CD4-positive, alpha-beta T cell treated with Interleukin-6 at 100 ng/mL for 8 hours (primary cell): ENCODE results near the gene AUTS2.
"Not testable (repeated sequence)": the region's sequence is repeated elsewhere in the genome, so short reads cannot be mapped to it uniquely, and the experiment has no call there.

ENCODE experiments used
- DNase-seq: peaks from one replicate; pipeline ENCODE4 v3.0.0-alpha.2; 2020; ENCODE audit warnings: mixed read lengths, low spot score

AUTS2 gene

GRCh38 chr7:70720191-70720873 lies 1122.1 kb downstream of the AUTS2 start:
- no peak for DNase-seq

GRCh38 chr7:70721500-70721899 lies 1123.2 kb downstream of the AUTS2 start:
- DNase-seq: no peak

DNA sequence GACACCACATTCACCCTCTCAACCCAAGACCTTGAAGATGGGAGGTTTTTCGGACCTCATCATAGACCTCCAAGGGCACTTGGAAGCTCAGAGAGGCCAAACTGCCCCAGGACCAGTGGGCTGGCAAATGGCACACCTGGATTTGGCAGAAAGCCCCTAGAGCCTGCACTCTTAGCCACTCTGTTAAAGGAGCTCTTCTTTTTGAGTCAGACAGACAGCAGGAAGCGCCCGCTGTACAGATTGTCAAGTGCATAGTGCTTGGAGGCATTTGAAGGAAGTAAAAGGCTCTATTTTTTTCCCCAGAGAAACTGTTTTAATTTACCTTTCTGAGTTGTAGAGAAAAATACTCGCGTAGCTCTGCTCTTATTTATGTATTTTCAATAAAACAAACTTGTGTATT lies 1125.1 kb downstream of the AUTS2 start:
- no peak for DNase-seq

GRCh38 chr7:70725448-70725847 lies 1127.2 kb downstream of the AUTS2 start:
- no peak for DNase-seq

GRCh38 chr7:70726294-70726693 lies 1128.0 kb downstream of the AUTS2 start:
- DNase-seq: no peak

DNA sequence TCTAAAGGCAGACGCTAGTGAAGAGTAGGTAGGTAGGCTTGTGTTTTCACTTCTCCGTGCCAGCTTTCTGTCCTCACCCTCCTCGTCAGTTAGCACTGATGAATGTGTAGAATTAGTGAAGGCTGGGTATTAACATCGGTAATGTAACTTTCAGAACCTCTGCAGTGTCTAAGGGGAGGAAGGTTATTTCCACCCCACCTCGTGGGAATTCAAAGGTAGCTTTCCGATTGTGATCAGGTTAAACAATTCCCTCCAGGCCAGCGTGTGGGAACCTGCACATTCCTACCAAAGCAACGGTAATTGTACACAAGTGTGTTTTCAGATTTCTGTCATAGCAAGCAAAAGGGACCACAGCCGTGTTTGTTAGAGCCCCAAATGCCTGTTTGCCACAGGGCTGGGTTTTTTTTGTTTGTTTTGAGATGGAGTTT lies 1128.7 kb downstream of the AUTS2 start:
- no peak for DNase-seq

- no peak for DNase-seq
Measured at GRCh38 chr7:70727861-70728260, 1129.6 kb downstream of the AUTS2 start.

- DNase-seq: no peak
Measured at GRCh38 chr7:70728872-70729552, 1130.7 kb downstream of the AUTS2 start.

DNA sequence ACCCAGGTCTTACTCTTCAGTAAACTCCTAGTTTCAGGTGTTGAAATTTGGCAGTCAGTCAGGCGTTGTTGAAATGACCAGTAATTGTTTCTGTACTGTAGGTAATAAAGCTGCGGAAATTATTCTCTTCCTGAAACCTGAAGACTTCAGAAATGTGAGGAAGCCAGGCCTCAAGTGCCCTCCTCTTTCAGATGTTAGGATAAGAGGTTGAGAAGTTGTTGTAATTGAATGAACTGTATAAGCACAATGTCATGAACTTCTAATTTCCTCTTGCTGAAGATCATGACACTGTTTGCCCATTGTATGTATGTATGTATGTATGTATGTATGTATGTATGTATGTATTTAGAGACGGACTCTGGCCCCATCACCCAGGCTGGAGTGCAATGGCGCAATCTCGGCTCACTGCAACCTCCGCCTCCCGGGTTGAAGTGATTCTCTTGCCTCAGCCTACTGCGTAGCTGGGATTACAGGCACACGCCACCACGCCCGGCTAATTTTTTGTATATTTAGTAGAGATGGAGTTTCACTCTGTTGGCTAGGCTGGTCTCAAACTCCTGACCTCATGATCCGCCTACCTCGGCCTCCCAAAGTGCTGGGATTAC lies 1131.4 kb downstream of the AUTS2 start:
- not testable (repeated sequence) for DNase-seq

- DNase-seq: no peak
Measured at GRCh38 chr7:70730451-70731110, 1132.3 kb downstream of the AUTS2 start.

DNA sequence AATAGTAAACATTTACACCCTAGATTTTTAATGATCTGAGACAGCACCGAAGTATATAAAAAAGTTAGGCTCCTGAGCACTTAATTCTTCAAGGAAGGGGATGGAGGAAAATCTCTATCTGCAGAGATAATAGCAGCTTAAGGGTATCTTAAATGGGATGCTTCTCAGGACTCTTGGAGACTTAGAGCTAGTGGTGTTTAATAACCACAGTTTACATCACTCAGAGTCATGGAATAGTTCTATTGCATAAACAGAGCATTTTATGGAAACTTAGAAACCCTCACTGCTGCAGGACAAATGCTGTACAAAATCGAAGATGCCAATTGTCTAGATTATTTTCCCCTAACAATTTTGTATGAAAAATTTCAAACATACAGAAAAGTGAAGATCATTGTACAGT lies 1134.8 kb downstream of the AUTS2 start:
- no peak for DNase-seq

DNA sequence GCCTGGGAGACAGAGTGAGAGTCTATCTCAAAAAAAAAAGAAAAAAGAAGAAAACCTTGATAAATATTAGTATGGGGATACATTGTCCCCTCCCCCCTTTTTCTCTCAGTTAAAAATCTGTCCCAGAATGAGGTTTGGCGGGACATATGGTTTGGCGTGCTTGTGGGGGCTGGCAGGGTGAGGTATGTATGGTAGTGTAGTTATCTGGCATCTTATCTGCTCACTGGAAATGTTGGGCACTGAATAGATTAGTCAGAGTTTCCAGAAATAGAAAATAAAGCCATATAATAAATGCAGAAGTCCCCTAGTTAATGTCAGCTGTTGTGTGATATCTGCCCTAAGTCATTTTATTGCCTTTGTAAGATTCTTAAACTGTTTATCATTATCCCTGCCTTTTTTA lies 1136.1 kb downstream of the AUTS2 start:
- no peak for DNase-seq

DNA sequence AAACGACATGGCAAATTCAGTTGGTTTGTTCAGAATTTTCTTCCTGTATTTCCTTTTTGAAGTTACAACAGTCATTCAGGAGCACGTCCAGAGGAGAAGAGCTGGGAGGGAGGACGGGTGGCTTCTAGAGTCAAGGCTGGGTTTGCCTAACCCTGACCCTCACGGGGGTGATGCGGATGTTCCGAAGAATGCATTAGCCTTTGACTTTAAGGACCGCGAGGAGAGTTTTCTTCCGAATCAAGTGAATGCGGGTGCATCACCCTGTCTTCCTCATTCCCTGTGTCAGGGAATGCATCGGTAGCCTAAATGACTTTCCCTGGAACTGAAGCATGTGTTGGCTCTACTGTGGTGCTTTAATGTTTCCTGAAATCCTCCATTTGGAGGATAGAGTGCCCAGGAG lies 1137.0 kb downstream of the AUTS2 start:
- DNase-seq: no peak

- no peak for DNase-seq
Measured at GRCh38 chr7:70736715-70737460, 1138.6 kb downstream of the AUTS2 start.

GRCh38 chr7:70738151-70738885 lies 1140.0 kb downstream of the AUTS2 start:
- no peak for DNase-seq

DNA sequence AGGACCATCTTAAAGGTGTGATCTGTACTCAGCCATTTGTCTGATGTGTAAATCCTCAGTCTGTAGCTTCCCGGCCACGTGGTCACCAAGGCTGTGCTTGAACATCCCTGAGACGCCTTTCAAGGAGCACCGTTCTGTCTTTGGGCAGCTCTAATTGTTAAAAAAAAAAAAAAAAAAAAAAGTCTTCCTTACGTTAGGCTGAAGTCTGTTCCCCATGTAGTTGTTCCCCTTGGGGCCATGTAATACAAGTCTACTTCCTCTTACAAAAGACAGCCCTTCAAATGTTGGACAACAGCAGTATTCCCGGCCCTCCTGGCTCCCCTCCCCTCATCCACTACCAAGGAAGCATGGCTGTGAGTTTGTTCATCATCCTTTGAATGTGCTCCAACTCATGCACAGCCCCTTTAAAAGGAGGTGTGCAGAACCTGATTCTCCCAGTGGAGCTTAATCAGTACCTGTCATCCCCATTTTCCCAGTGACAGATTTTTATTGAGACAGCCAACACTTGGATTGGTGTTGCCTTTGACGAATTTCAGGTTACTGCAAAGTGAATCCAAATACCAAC lies 1141.5 kb downstream of the AUTS2 start:
- DNase-seq: no peak

DNA sequence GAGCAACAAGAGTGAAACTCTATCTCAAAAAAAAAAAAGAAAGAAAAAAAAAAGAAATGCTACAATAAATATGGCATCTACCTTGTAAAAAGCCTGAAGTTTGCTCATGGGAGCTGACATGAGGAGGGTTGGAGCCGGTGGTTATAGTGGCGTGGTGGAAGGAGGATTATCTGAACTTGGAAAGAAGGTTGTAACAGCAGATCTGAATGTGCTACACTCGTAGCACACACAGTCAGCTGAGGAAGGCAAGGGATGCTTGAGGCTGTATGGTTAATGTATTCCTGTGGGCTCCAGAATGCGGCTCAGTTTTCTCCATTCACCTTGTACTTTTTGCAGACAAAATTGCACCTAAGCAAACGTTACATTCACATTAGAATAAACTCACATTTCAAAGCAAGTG lies 1143.4 kb downstream of the AUTS2 start:
- DNase-seq: no peak

DNA sequence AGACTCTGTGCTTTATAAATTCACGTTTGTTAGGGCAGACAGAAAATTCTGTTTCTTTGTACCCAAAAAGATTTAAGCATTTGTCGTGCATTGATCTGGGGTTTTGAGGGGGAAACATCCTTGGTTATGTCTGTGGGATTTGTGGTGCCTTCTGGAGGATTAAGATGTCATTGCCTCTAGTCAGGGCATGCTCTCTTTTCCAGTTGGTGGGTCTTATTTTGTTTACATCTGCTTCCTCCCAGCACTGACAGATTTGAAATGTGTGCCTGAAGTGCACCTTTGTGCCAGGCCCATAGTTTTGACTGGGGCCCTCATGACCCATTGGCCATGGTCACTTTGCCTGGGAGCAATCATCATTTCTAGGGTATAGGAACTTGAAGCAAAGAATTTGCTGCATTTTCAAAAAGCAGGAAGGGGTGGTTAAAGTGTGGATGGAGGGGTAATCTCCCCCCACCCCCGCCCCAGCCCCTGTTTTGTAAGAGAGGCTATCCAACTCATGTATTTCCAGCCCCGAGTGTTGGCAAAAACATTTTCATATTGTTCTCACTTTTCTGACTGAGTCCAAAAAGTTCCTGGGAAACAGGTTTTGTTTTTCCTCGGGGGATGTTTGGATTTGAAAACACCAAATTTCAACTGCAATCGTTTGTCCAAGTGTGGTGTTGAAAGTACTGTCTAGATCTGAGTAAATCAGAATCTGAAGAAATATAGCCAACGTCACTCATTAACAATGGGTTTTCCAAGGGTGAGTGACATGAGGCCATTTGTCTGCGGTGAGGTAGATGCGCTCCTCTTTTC lies 1145.5 kb downstream of the AUTS2 start:
- no peak for DNase-seq

DNA sequence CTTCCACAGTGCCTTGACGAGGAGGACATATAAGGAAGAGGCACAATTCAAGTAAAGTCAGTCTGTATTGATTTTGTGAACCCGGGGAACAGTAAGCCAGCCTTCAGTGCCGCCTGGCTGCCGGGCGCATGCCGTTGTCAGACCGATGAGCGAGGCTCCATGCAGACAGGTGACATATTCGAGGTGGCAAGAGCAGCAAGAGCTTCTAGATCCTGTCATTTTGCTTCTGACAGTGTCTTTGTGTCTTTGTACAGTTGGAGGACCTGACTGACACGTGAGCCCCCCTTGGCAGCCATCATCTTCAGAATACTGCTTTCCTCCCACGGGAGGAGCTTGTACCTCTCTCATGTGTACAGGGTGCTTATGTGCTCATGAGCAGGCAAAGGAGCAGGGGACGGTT lies 1146.2 kb downstream of the AUTS2 start:
- DNase-seq: no peak

GRCh38 chr7:70749831-70750230 lies 1151.6 kb downstream of the AUTS2 start:
- no peak for DNase-seq
